GM13977 (cell line): ENCODE results near the gene HES6.

ENCODE experiments used
- DNase-seq: peaks from one replicate; pipeline ENCODE4 v3.0.0; 2012; ENCODE audit warnings: low spot score
- CTCF ChIP-seq: IDR thresholded peaks from 2 replicates; pipeline ENCODE4 v1.5.1; 2012; ENCODE audit warnings: mild to moderate bottlenecking, control low read depth; ENCODE audit not compliant: insufficient read depth; ENCODE audit errors: extremely low read depth, missing control alignments
- in situ Hi-C: fragments of 300-500 bp; cut with MboI; formaldehyde crosslinking; loops from one replicate; pipeline ENCODE4 v1.12.0; 2022; ENCODE audit warnings: low sequenced_read_pairs, low pct_unique_long_range_greater_than_20kb, mixed read lengths, inconsistent platforms; ENCODE audit not compliant: unreplicated experiment

HES6 gene

GRCh38 chr2:238264072-238264460 lies 24.2 kb upstream of the HES6 start:
- no peak for TF ChIP-seq CTCF
- in situ Hi-C loops, result no loop called here
- no peak for DNase-seq

DNA sequence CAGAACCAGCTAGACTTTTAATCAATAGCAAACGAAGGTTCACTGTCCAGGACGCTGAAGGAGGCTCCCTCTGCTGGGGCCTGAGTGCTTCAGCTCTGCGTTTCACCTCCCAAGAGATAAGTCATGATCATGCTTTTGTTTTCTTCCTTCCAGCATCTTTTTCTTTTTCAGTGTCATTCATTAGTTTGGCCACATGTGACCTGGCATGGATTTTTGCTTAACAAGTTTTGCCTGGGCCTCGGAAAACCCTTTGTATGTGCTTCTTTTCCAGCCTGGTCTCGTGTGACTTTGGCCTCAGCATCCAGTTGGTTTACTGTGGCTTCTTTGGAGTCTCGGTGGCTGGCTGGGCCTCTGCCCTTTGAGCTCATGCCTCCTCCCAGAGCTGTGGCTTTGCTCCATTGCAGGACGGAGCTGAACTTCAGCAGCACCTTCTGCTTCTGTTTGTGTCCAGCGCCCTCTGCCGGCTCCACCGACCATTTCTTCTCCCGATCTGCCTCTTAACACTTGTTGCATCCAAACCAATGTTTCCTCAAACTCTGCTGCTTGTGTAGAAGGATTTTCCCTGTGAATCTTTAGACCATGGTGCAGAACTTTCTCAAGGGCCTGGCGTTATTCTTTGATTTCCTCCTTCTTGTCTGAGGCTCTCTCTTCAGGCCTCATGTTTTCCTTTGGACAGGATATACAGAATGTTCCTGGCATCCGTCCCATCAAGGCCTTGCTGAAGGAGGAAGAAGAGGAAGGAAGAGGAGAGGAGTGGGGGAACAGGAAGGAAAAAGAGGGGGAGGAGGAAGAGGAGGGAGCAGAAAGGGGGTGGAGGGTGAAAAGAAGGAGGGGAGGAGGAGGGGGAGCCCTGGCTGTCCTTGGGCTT lies 23.6 kb upstream of the HES6 start:
- peak; percentile 85 for DNase-seq
- in situ Hi-C loops, result no loop called here
- TF ChIP-seq CTCF, result peak; percentile 89

- in situ Hi-C loops, result no loop called here
- TF ChIP-seq CTCF, result no peak
- no peak for DNase-seq
These were observed 22.8 kb upstream of the HES6 start for GRCh38 chr2:238262496-238263122.

GRCh38 chr2:238261718-238262375 lies 22.0 kb upstream of the HES6 start:
- no peak for DNase-seq
- in situ Hi-C loops, result no loop called here
- no peak for TF ChIP-seq CTCF

DNA sequence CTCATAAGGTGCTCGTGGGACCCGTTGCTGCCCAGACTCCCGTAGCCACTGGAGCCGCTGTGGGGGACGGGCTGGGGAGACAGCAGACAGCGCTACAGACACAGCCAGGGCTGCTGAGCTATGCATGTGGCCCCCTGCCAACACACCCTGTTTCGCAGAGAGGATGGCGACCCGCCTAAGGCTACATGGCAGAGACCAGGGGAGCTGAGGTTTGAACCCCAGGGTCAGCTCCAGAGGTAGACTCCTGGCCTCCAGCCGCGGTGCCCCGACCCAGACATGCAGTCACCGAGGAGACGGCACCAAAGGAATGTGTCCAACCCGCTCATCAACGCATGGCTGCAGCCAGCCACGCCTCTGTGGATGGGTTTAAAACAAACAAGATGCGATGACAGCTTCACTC lies 21.0 kb upstream of the HES6 start:
- TF ChIP-seq CTCF, result no peak
- in situ Hi-C loops, result no loop called here
- no peak for DNase-seq

- in situ Hi-C loops, result no loop called here
- no peak for DNase-seq
- TF ChIP-seq CTCF, result no peak
These were observed 19.5 kb upstream of the HES6 start for GRCh38 chr2:238259061-238260020.
